ENCODE results near the gene SLC6A12. TPM values are rescaled to one million over a fixed set of nuclear protein-coding genes. Genes with fewer than 3 reads are reported as not detected.

Gene SLC6A12
- total RNA-seq, 2 donors from 2014 or later: 0.16 to 2.5 TPM

DNA sequence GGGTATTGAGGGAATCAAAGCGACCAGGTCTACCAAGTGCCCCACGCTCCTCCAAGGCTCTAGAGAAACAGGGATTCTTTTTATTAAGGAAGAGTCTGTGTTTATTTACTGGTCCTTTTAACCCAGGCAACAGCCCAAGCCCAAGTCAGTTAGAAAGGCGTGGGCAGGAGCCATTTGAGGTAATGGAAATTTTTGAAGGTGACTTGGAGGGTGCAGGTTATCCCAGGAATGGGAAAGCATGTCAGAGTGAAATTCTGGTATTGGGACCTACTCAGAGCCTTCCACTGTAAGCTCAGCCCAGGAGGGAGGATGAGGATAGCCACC, 2.9 kb downstream of the SLC6A12 start:
- Histone ChIP-seq H3K4me1 (no peaks in the 10 kb centered on the region), H3K9ac (ENCODE audit: low read depth in 2 of 2, low read length in 2 of 2) (no peak overlapping the region), H3K4me3 (no peak overlapping the region), H3K27ac (no peak overlapping the region), H3K27me3 (peaks cover 5% of the 10 kb centered on the region), H3K36me3 (no peaks in the 10 kb centered on the region), H3K9me3 (no peaks in the 10 kb centered on the region)
- TF ChIP-seq CTCF (IDR thresholded peaks at IDR 0.05): no peak
- intact Hi-C loops (cut with DNase I): no loop called here
- no peak for DNase-seq

- Histone ChIP-seq H3K27ac (no peak overlapping the region), H3K36me3 (no peaks in the 10 kb centered on the region), H3K9me3 (no peaks in the 10 kb centered on the region), H3K9ac (ENCODE audit: low read depth in 2 of 2, low read length in 2 of 2) (no peak overlapping the region), H3K4me3 (no peak overlapping the region), H3K27me3 (peaks cover 5% of the 10 kb centered on the region), H3K4me1 (no peaks in the 10 kb centered on the region)
- intact Hi-C loops (cut with DNase I): no loop called here
- DNase-seq: peak; percentile 29
- TF ChIP-seq CTCF (IDR thresholded peaks at IDR 0.05): no peak
These were observed 3.4 kb downstream of the SLC6A12 start for GRCh38 chr12:210277-211141.

DNA sequence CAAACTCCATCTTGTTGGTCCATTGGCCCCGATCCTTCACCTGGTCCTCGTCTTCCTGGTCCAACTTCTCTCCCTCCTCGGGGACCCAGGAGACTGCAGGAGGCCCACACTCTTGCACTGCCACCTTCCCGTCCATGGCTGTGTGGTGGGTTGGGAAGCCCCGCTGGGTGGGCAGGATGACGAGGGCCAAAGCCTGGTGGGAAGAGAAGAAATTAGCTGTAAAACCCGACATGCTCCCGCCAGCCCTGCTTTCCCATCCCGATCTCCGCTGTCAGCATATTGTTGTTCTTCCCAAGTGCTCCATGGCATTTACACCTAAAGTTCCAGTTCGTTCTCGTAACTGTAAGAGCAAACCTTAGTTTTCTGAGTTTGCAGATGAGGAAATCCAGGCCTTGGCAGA, 4.1 kb downstream of the SLC6A12 start:
- no peaks in the 10 kb centered on the region for H3K9me3 ChIP-seq
- no peak overlapping the region for H3K4me3 ChIP-seq
- no peak for TF ChIP-seq CTCF (IDR thresholded peaks at IDR 0.05)
- no peaks in the 10 kb centered on the region for H3K4me1 ChIP-seq
- no peaks in the 10 kb centered on the region for H3K36me3 ChIP-seq
- no peak for DNase-seq
- no peak overlapping the region for H3K9ac ChIP-seq (ENCODE audit: low read depth in 2 of 2, low read length in 2 of 2)
- H3K27me3 ChIP-seq: peaks cover 5% of the 10 kb centered on the region
- no peak overlapping the region for H3K27ac ChIP-seq
- intact Hi-C loops (cut with DNase I): no loop called here

DNA sequence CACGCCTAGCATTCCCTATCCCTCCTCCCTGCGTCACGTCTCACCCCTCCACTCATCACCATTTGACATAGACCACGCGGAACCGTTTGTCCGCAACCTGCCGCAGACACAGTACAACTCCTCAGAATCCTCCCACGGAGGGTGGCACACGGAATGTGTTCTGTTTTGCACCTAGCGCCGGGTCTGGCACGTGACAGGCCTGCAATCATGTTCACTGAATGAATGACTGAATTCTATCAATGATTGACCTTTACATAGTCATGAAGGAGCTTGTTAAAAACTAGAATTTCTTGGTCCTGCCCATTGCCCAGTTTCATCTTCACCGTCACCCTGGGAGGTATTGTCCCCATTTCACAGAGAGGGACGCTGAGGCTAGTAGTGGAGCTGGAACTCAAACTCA, 4.7 kb downstream of the SLC6A12 start:
- TF ChIP-seq CTCF (IDR thresholded peaks at IDR 0.05): no peak
- no peaks in the 10 kb centered on the region for H3K4me1 ChIP-seq
- H3K9me3 ChIP-seq: no peaks in the 10 kb centered on the region
- DNase-seq: no peak
- no peaks in the 10 kb centered on the region for H3K36me3 ChIP-seq
- H3K27ac ChIP-seq: no peak overlapping the region
- peaks cover 5% of the 10 kb centered on the region for H3K27me3 ChIP-seq
- no peak overlapping the region for H3K9ac ChIP-seq (ENCODE audit: low read depth in 2 of 2, low read length in 2 of 2)
- intact Hi-C loops (cut with DNase I): no loop called here
- no peak overlapping the region for H3K4me3 ChIP-seq

DNA sequence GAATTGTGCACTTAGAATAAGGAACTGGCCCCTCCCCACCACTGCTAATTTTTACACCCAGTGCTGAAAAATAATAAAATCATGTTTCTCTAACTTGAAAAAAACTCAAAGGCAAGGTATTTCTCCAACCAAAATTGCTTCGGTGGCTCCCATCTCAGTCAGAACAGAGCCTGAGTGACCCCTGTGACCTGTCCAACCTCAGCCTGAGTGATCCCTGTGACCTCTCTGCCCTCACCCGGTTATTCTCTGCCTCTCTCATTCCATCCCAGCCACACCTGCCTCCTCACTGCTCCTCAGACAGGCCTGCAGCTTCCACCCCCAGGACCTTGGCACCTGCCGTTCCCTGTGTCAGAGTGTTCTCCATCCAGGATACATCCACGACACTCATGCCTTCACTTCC, 5.1 kb downstream of the SLC6A12 start:
- no peak for TF ChIP-seq CTCF (IDR thresholded peaks at IDR 0.05)
- Histone ChIP-seq H3K36me3 (no peaks in the 10 kb centered on the region), H3K9me3 (no peaks in the 10 kb centered on the region), H3K27me3 (peaks cover 9% of the 10 kb centered on the region), H3K27ac (no peak overlapping the region), H3K9ac (ENCODE audit: low read depth in 2 of 2, low read length in 2 of 2) (no peak overlapping the region), H3K4me1 (no peaks in the 10 kb centered on the region), H3K4me3 (no peak overlapping the region)
- DNase-seq: no peak
- intact Hi-C loops (cut with DNase I): no loop called here
